HFFc6 (cell line): ENCODE results near the gene CDH11. TPM values are rescaled to one million over a fixed set of nuclear protein-coding genes. Genes with fewer than 3 reads are reported as not detected.
A peak's percentile ranks its signal among the peaks of the same experiment; 100 is the strongest.

Source experiments
- DNase-seq: peaks from one replicate; pipeline ENCODE4 v3.0.0-alpha.2; 2018
- H3K27ac Mint-ChIP-seq: 2 replicates; pipeline ENCODE4 v1.8.0; 2020; ENCODE audit warnings: mild to moderate bottlenecking, mixed read lengths
- H3K27me3 Mint-ChIP-seq: 2 replicates; pipeline ENCODE4 v1.8.0; 2021; ENCODE audit warnings: mild to moderate bottlenecking, moderate library complexity, mixed read lengths; ENCODE audit not compliant: insufficient read depth
- H3K36me3 Mint-ChIP-seq: 2 replicates; pipeline ENCODE4 v1.8.0; 2021; ENCODE audit warnings: low read depth, mixed read lengths
- H3K4me1 Mint-ChIP-seq: 2 replicates; pipeline ENCODE4 v1.8.0; 2020; ENCODE audit warnings: low read depth, mixed read lengths
- H3K4me3 Mint-ChIP-seq: 2 replicates; pipeline ENCODE4 v1.8.0; 2020; ENCODE audit warnings: mild to moderate bottlenecking, moderate library complexity, mixed read lengths
- H3K9me3 Mint-ChIP-seq: 2 replicates; pipeline ENCODE4 v1.8.0; 2020; ENCODE audit warnings: mild to moderate bottlenecking, mixed read lengths
- CTCF ChIP-seq: fragments of 200-600 bp; sonication (generic); IDR thresholded peaks from 2 replicates; pipeline ENCODE4 v1.5.0; 2021; ENCODE audit warnings: antibody characterized with exemption, mild to moderate bottlenecking
- total RNA-seq, 6 experiments: library from RNA; stranded (reverse); fragmentation: NEBNext Ultra II Directional; extraction: Animal tissue kit (Norgen Biotek cat#: 25700); gene quantifications; 2 replicates in 1 of 6; 3 replicates in 5 of 6; pipeline ENCODE4 v1.2.3, GENCODE V29; 2021

CDH11 gene
- total RNA-seq, 6 experiments from 2014 or later, result 507 to 539 (median 527) TPM

GRCh38 chr16:65083164-65083857, 38.6 kb downstream of the CDH11 start:
- TF ChIP-seq CTCF, result no peak
- peaks cover 36% of the 10 kb centered on the region for H3K4me1 Mint-ChIP-seq
- no peaks in the 10 kb centered on the region; the same call in 1 of the 2 replicates for H3K27me3 Mint-ChIP-seq
- no peak for DNase-seq
- H3K4me3 Mint-ChIP-seq, result no peak overlapping the region
- H3K36me3 Mint-ChIP-seq, result peaks cover 13% of the 10 kb centered on the region; the same call in 1 of the 2 replicates
- H3K9me3 Mint-ChIP-seq, result no peaks in the 10 kb centered on the region
- H3K27ac Mint-ChIP-seq, result no peak overlapping the region

- H3K27me3 Mint-ChIP-seq, result peaks cover 3% of the 10 kb centered on the region; the same call in 1 of the 2 replicates
- no peak for TF ChIP-seq CTCF
- no peaks in the 10 kb centered on the region for H3K9me3 Mint-ChIP-seq
- peaks cover 34% of the 10 kb centered on the region for H3K4me1 Mint-ChIP-seq
- H3K36me3 Mint-ChIP-seq, result peaks cover 26% of the 10 kb centered on the region
- no peak overlapping the region for H3K27ac Mint-ChIP-seq
- H3K4me3 Mint-ChIP-seq, result no peak overlapping the region; the same call in 1 of the 2 replicates
- DNase-seq, result no peak
Observed at GRCh38 chr16:65079549-65079948, 42.3 kb downstream of the CDH11 start.

GRCh38 chr16:65077181-65077580, 44.7 kb downstream of the CDH11 start:
- peaks cover 3% of the 10 kb centered on the region; the same call in 1 of the 2 replicates for H3K27me3 Mint-ChIP-seq
- no peak overlapping the region for H3K27ac Mint-ChIP-seq
- no peaks in the 10 kb centered on the region for H3K9me3 Mint-ChIP-seq
- H3K4me3 Mint-ChIP-seq, result no peak overlapping the region
- TF ChIP-seq CTCF, result no peak
- H3K36me3 Mint-ChIP-seq, result peaks cover 33% of the 10 kb centered on the region
- H3K4me1 Mint-ChIP-seq, result peaks cover 29% of the 10 kb centered on the region
- DNase-seq, result no peak

GRCh38 chr16:65075877-65076276, 46.0 kb downstream of the CDH11 start:
- DNase-seq, result no peak
- no peak for TF ChIP-seq CTCF
- H3K27me3 Mint-ChIP-seq, result peaks cover 4% of the 10 kb centered on the region; the same call in 1 of the 2 replicates
- no peak overlapping the region for H3K4me3 Mint-ChIP-seq
- H3K36me3 Mint-ChIP-seq, result peaks cover 43% of the 10 kb centered on the region
- H3K27ac Mint-ChIP-seq, result no peak overlapping the region
- H3K9me3 Mint-ChIP-seq, result no peaks in the 10 kb centered on the region
- H3K4me1 Mint-ChIP-seq, result peaks cover 36% of the 10 kb centered on the region

GRCh38 chr16:65071433-65072311, 50.2 kb downstream of the CDH11 start:
- peaks cover 77% of the 10 kb centered on the region for H3K4me1 Mint-ChIP-seq

More at GRCh38 chr16:65071433-65072311, 50.2 kb downstream of the CDH11 start:
- no peak for TF ChIP-seq CTCF
- H3K27me3 Mint-ChIP-seq, result peaks cover 4% of the 10 kb centered on the region; the same call in 1 of the 2 replicates
- H3K36me3 Mint-ChIP-seq, result peaks cover 33% of the 10 kb centered on the region
- peak overlapping the region; percentile 99 for H3K27ac Mint-ChIP-seq
- H3K4me3 Mint-ChIP-seq, result peak overlapping the region; percentile 84
- H3K9me3 Mint-ChIP-seq, result no peaks in the 10 kb centered on the region
- DNase-seq, result no peak
